Kidney capillary endothelial cell (primary cell): ENCODE data around the gene STAC.
"Not testable (repeated sequence)": the region's sequence is repeated elsewhere in the genome, so short reads cannot be mapped to it uniquely, and the experiment has no call there.

Source experiments
- DNase-seq: peaks from one replicate; pipeline ENCODE4 v3.0.0-alpha.2; 2018; ENCODE audit warnings: low spot score

STAC gene

DNA sequence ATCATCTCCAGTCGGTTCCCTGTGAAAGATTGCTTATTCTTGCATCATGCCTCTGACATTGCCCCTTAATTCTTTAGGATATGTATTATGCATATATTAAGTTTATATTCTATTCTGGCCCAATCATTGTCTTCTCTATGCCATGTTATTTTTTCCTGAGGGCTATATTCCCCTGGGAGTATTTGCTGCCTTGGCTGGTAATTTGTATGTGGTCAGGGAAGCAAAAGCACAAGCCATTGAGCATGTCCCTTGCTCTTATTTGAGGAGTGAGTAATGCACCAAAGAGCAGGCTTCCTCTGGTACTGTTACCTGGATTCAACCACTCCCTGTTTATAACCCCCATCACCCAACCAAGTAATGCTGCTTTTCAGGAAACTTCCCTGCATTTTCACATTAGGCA is 36.3 kb downstream of the STAC start:
- no peak for DNase-seq

GRCh38 chr3:36417237-36417636 is 36.9 kb downstream of the STAC start:
- no peak for DNase-seq

DNA sequence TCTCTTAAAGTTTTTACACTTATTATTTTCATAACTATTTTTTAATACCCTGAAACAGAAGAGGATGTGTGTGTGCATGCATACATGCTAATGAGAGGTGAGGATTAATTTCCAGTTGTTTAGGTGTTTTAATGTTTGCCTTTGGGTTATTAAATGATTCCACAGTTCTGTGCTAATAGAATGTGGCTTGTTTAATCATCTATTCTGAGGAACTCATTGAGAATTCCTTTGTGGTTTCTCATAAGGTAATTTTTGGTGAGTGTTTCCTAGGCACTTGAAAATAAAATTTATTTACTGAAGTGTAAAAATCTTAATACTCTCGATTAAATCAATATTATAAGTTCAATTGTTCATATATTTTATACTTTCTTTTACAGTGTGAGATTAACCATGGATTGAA is 38.0 kb downstream of the STAC start:
- no peak for DNase-seq

- DNase-seq = no peak
Observed at GRCh38 chr3:36428445-36428844, 48.1 kb downstream of the STAC start.

DNA sequence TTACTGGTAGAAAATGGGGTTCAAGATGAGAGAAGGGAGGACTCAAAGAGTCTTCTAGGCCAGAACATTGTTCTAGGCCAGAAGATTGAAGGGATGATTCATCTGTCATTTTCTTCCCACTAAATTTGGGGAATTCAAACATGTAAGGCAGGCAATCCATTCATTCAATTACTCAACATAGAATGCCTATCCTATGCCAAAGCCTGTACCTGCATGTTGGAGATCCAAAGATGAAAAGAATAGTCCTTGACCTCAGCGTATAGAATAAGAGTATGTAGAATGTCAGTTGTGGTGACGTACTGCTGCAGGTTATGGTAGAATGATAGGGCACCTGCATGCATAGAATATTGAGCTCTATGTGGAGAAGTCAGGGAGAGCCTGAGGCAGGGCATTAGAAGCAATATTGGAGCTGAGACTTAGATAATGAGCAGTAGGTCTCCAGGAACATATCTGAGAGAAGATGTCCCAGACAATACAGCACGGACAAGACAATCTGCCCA is 49.7 kb downstream of the STAC start:
- no peak for DNase-seq

DNA sequence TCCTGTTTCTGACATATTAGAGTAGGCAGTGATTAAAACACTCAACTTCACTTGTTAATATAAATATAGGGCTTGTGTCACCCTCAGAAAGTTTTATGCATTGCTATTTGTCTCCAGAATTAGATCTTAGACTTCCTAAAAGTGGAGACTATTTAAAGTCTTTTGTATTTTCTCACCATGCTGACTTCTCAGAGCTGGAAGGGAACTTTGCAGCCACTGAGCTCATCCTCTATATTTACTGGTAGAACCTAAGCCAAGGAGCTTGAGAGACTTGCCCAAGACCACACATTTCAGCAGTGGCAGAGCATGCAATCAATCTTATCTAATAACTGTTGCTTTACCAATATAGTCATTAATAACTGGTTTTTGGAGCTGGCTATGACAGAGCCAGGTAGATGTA is 53.2 kb downstream of the STAC start:
- DNase-seq = no peak

- DNase-seq = no peak
Observed at GRCh38 chr3:36434687-36435426, 54.6 kb downstream of the STAC start.

DNA sequence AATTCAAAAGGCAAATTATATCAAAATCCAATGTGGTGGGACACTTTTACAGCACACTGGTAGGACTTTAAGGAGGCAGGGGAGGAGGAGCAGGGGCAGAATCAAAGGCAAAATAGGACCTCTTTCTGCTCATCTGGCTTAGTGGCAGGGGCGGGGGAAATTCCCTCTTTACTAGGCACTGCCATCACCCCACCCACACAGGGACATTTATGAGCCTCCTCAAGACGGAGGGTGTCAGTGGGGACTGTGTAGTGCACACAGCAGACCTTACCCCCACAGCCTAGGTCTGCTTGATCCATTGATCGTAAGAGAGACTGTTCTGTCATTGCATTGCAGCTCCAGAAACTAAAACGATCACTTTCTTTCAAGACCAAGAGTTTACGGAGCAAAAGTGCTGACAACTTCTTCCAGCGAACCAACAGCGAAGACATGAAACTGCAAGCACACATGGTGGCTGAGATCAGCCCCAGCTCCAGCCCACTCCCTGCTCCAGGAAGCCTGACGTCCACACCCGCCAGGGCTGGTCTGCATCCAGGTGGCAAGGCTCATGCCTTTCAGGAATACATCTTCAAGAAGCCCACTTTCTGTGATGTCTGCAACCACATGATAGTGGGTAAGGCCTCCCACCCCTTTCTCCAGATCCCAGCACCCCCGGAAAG is 62.9 kb downstream of the STAC start:
- DNase-seq = no peak

DNA sequence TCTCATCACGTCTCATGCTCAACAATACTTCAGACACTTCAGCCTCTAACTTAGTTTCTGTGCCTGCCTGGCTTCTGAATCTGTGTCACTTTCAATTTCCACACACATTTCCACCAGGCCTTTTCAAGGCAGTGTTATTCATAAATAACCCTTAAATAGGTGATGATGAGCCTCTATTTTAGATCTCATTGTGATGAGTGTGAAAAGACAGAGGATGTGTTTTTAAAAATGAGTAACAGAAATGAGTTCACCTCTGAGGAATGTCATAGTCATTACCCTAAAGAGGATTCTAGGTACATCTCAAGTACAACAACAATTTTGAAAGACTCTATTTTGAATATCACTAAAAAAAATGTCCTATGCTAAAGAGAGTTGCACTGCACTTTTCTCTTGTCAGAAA is 64.6 kb downstream of the STAC start:
- peak; percentile 79 for DNase-seq

DNA sequence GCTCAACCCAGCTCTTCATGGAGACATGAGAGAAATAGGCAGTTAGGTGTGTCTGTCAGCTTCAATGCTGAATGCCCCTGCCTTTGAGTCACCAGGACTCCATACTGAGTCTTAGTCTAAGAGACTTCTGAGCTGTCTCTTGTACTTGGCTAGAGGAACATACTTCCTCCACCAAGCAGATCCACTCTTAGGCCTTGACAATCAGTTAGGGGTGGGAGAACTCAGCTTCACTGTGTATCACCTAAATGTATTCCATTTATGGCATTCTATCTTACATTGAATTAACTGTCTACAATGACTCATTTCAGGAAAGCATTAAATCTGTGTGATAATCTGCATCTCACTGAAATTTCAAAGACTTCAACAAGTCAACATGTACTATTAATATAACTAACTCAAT is 66.0 kb downstream of the STAC start:
- peak; percentile 55 for DNase-seq

DNA sequence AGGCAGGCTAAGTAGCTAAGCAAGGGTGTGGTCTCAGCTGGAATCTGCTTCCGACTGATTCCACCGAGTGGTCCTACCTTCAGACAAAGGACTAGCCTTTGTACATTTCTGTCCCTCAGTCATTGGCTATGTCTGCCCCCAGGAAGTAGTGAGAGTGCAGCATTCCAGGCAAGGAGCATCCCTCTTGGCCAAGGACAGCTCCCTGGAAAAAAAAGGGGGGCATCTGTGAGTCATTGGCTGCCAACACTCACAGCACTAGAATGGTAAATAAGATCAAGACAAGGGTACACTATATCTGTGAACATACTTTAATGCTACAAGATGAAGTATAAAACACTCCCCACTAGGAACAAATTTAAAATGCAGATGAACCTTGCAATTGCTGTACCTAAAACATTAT is 66.8 kb downstream of the STAC start:
- peak; percentile 11 for DNase-seq

- no peak for DNase-seq
Observed at GRCh38 chr3:36451816-36452215, 71.5 kb downstream of the STAC start.

DNA sequence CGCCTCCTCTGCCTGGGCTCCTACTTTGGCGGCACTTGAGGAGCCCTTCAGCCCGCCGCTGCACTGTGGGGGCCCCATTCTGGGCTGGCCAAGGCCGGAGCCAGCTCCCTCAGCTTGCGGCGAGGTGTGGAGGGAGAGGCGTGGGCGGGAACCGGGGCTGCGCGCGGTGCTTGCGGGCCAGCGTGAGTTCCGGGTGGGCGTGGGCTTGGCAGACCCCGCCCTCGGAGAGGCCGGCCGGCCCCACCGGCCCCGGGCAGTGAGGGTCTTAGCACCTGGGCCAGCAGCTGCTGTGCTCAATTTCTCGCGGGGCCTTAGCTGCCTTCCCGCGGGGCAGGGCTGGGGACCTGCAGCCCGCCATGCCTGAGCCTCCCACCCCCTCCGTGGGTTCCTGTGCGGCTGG is 72.9 kb downstream of the STAC start:
- DNase-seq = not testable (repeated sequence)

GRCh38 chr3:36453896-36454295 is 73.6 kb downstream of the STAC start:
- not testable (repeated sequence) for DNase-seq

DNA sequence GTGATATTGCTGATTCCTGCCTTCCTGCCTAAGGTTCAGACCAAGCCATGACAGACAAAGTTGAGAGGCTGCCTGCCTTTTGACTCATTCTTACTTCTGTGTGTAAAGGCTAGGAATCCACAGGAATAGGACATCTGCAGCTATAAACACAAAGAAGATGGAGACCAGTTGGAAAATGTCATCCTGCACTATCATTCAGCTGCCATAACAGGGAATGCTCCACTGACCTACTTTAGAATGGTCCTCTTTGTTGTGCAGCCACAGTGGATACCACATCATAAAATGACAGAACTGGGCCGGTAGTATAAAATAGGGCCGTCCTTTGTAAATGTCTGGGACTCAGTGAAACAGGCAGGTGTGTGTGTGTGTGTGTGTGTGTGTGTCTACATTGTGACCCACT is 75.1 kb downstream of the STAC start:
- no peak for DNase-seq

- DNase-seq = no peak
Observed at GRCh38 chr3:36456784-36457183, 76.5 kb downstream of the STAC start.

GRCh38 chr3:36457667-36458066 is 77.4 kb downstream of the STAC start:
- DNase-seq = no peak

DNA sequence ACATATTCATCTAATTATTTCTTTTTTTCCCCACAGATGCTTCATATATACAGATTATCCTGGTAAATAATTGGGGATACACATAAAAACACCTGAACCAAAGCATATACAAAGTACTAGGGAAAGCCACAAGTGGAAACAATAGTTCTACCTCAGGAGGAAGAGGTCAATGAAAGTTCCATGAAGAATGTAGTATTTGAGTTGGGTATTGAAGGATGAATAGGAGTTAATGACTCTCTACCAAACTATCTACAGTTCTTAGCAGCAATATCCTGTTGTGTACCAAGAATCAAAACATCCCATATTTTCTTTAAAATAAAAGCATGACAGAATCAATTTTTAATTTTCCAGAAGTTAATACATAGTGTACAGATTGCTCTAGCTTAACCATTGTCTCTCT is 78.9 kb downstream of the STAC start:
- DNase-seq = no peak

DNA sequence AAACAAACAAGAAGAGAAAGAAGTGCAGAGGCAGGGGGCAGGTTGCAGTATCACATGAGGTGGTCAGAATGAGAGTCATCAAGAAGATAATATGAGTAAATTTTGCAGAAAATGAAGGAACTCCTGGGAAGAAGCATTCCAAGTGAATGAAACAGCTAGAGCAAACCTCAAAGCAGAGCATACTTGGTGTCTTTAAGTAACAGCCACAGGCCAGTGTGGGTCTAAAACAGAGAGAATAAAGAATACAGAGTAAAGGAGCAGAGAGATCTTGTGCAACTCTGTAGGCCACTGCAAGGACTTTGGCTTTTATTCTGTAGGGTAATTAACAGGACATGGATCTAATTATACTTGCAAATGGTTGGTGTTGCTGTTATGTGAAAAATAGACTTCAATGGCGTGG is 81.3 kb downstream of the STAC start:
- DNase-seq = no peak

GRCh38 chr3:36472045-36472444 is 91.7 kb downstream of the STAC start:
- DNase-seq = not testable (repeated sequence)

DNA sequence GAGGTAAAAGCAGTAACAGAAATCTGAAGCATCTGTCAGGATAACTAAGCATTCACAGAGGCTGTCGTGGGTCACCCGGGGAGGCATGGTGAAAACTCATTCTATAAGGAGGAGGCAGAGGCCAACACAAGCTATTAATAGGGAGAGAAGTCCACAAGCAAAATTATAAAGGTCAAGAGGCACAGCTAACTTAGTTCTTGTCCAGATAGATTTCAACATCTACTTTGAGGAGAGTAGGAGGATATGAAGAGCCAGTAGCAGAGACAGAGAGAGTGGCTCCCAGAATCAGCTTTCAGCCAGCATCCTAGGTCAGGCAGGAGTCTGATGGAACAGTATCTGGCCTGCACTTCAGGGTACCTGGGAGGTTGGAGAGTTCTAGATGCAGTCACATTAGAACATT is 95.3 kb downstream of the STAC start:
- DNase-seq = no peak

- DNase-seq = no peak
Observed at GRCh38 chr3:36476286-36476942, 96.1 kb downstream of the STAC start.

- no peak for DNase-seq
Observed at GRCh38 chr3:36477655-36478054, 97.4 kb downstream of the STAC start.
